HG02870 (cell line): ENCODE measurements around the gene CBFA2T3.

ENCODE experiments used
- ATAC-seq: cut with Tn5 transposase; IDR thresholded peaks from one replicate; pipeline ENCODE4 v1.9.1; 2021; ENCODE audit warnings: mild to moderate bottlenecking, moderate library complexity; ENCODE audit not compliant: unreplicated experiment

The CBFA2T3 gene

GRCh38 chr16:88826070-88826840 is 150.8 kb downstream of the CBFA2T3 start:
- no peak for ATAC-seq

GRCh38 chr16:88825146-88825545 is 151.9 kb downstream of the CBFA2T3 start:
- no peak for ATAC-seq
